Suprapubic skin (tissue), 4 donors: ENCODE data around the gene LTBP2. TPM values are rescaled to one million over a fixed set of nuclear protein-coding genes. Genes with fewer than 3 reads are reported as not detected.

Source experiments
- DNase-seq, 2 donors: peaks; one replicate each; pipeline ENCODE4 v3.0.0-alpha.2; 2019; ENCODE audit warnings: low spot score in 2 of 2
- H3K27ac ChIP-seq: fragments of 200-600 bp; sonication (generic); one replicate; pipeline ENCODE4 v1.5.1; 2019
- H3K27me3 ChIP-seq: fragments of 200-600 bp; sonication (generic); one replicate; pipeline ENCODE4 v1.5.1; 2019
- H3K36me3 ChIP-seq: fragments of 200-600 bp; sonication (generic); one replicate; pipeline ENCODE4 v1.5.1; 2019
- H3K4me1 ChIP-seq: fragments of 200-600 bp; sonication (generic); one replicate; pipeline ENCODE4 v1.5.1; 2019
- H3K4me3 ChIP-seq: fragments of 200-600 bp; sonication (generic); one replicate; pipeline ENCODE4 v1.5.1; 2019; ENCODE audit warnings: mild to moderate bottlenecking
- H3K9me3 ChIP-seq: fragments of 200-600 bp; sonication (generic); one replicate; pipeline ENCODE4 v1.5.1; 2019
- EP300 ChIP-seq: sonication (generic); formaldehyde crosslinking; IDR thresholded peaks from one replicate; pipeline ENCODE4 v1.6.1; 2017; ENCODE audit warnings: antibody characterized with exemption
- POLR2A ChIP-seq, 2 donors: fragments of 450-650 bp; IDR thresholded peaks; one replicate each; pipeline ENCODE4 v1.6.1; 2017; ENCODE audit warnings: antibody characterized with exemption in 2 of 2, mild to moderate bottlenecking in 2 of 2, moderate library complexity in 2 of 2
- POLR2AphosphoS5 ChIP-seq, 3 donors: sonication (generic); formaldehyde crosslinking; IDR thresholded peaks; one replicate each; pipeline ENCODE4 v1.6.1; 2017; ENCODE audit warnings: antibody characterized with exemption in 3 of 3
- WGBS: methylation state at CpG from one replicate; pipeline ENCODE4 v1.1.5; 2018; 5-methylcytosine and 5-hydroxymethylcytosine counted together
- total RNA-seq, 4 donors: library from RNA; depleted of rRNA; stranded (reverse); fragments of >200 nt; gene quantifications; one replicate each; pipeline ENCODE4 v1.1.0, GENCODE V29; 2016
- TF ChIP-seq, protein P1 (sequence below), 2 donors: fragments of 200-600 bp in 1 of 2; fragments of 450-650 bp in 1 of 2; sonication (generic) in 1 of 2; IDR thresholded peaks; one replicate each; pipeline ENCODE4 v1.5.1; 2016 to 2019; ENCODE audit warnings: antibody characterized with exemption in 2 of 2, mild to moderate bottlenecking in 1 of 2, moderate library complexity in 1 of 2

LTBP2 gene
- total RNA-seq, 4 donors from 2014 or later: 19.6 to 36.0 (median 26.2) TPM

DNA sequence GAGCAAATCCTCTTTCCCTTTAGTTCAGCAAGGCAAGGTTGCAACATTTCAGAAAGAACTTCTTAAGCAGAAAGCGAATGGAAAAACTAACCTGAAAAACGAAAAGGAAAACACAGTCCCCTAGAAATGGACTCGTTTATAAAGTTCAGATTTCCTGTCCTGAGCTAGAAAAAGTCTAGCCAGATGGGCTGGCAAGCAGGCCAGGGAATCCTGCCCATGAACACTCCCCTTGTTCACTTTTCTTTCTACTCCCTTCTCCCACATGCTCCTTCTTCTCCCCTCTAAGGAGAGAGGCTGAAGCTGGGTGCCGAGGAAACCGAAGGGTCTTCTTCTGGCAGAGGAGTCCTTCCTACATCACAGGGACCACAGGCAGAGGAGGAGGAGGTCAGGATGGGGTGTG, 27.1 kb downstream of the LTBP2 start:
- H3K27me3 ChIP-seq: no peaks in the 10 kb centered on the region
- peaks cover 59% of the 10 kb centered on the region for H3K4me1 ChIP-seq
- no peaks in the 10 kb centered on the region for H3K9me3 ChIP-seq
- TF ChIP-seq POLR2A (IDR thresholded peaks at IDR 0.05): no peak
- TF ChIP-seq POLR2AphosphoS5 (IDR thresholded peaks at IDR 0.05): no peak
- TF ChIP-seq, protein P1, sequence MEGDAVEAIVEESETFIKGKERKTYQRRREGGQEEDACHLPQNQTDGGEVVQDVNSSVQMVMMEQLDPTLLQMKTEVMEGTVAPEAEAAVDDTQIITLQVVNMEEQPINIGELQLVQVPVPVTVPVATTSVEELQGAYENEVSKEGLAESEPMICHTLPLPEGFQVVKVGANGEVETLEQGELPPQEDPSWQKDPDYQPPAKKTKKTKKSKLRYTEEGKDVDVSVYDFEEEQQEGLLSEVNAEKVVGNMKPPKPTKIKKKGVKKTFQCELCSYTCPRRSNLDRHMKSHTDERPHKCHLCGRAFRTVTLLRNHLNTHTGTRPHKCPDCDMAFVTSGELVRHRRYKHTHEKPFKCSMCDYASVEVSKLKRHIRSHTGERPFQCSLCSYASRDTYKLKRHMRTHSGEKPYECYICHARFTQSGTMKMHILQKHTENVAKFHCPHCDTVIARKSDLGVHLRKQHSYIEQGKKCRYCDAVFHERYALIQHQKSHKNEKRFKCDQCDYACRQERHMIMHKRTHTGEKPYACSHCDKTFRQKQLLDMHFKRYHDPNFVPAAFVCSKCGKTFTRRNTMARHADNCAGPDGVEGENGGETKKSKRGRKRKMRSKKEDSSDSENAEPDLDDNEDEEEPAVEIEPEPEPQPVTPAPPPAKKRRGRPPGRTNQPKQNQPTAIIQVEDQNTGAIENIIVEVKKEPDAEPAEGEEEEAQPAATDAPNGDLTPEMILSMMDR (IDR thresholded peaks at IDR 0.05): no peak
- TF ChIP-seq EP300: no peak
- no peaks in the 10 kb centered on the region for H3K36me3 ChIP-seq
- no peak for DNase-seq
- H3K4me3 ChIP-seq: no peak overlapping the region
- peak overlapping the region; percentile 66 for H3K27ac ChIP-seq
- WGBS: 68% methylated on average over 5 of the region's 5 CpGs

DNA sequence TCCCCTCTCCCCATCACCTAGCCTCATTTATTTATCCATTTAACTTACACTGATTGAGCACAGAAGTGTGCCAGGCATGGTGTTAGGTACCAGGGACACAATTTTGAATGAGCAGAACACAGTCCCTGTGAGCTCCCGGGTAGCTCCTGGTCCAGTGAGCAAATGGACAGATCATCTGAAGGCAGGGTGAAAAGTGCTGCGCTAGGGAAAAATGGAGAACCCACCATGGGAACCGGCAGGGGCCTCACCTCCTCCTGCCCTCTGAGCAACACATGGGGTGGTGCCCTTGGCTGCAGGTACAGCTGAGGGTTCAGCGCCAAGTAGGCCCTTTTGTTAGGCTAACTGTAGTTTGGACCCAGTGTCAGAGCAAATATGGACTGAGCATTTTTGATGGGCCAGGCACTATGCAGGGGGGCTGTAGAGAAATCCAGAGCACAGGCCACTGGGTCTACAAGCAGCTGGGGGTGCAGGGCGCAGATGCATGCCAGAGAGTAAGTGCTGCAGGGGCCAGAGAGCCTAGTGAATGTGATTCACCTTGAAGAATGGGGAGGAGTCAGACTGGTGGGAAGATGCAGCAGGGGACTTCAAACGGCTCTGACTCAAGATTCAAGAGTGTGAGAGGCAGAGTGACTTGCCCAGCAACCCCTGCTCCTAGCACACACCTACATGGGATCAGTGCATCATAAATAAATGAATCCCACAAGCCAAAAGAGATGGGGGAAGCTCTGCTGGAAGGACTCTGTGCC, 28.2 kb downstream of the LTBP2 start:
- no peaks in the 10 kb centered on the region for H3K27me3 ChIP-seq
- H3K27ac ChIP-seq: peak overlapping the region; percentile 66
- 45% methylated on average over 6 of the region's 6 CpGs for WGBS
- H3K4me1 ChIP-seq: peaks cover 57% of the 10 kb centered on the region
- DNase-seq: no peak
- no peaks in the 10 kb centered on the region for H3K9me3 ChIP-seq
- H3K4me3 ChIP-seq: no peak overlapping the region
- no peaks in the 10 kb centered on the region for H3K36me3 ChIP-seq
- TF ChIP-seq, protein P1 (IDR thresholded peaks at IDR 0.05): no peak
- TF ChIP-seq EP300: no peak
- no peak for TF ChIP-seq POLR2AphosphoS5 (IDR thresholded peaks at IDR 0.05)
- TF ChIP-seq POLR2A (IDR thresholded peaks at IDR 0.05): no peak

DNA sequence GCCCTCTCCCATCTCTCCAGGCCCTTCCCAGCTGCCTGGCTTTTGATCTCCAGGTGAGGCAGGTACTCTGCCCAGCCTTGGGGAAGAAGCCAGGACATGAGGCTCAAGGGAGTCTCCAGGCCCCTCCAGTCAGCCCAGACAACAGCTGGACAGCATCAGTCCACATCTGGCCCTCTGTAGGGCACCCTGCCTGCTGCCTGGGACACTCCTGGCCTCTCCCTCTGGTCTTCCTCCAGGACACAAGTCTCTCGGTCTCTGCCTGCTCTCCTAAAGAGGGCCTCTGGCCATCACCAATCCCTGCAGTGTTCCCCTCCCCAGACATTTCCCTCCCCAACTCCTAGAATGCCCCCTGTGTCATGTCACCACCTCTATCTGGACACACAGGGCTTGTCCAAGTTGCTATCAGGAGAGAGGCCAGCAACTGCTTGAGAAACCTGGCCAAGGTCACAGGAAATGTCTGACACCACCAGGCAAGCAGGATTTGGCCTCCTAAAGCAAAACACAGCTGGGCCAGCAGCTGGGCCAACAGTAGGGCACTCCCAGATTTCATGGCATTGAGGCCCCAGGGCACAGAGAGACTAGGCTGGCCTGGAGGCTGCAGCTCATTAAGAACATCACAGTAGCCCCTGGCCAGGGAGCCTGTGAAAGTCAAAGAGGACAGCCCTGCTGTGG, 29.0 kb downstream of the LTBP2 start:
- H3K4me1 ChIP-seq: peaks cover 57% of the 10 kb centered on the region
- TF ChIP-seq EP300 (no peak), POLR2A (IDR thresholded peaks at IDR 0.05) (no peak), POLR2AphosphoS5 (IDR thresholded peaks at IDR 0.05) (no peak)
- TF ChIP-seq, protein P1 (IDR thresholded peaks at IDR 0.05): no peak

DNA sequence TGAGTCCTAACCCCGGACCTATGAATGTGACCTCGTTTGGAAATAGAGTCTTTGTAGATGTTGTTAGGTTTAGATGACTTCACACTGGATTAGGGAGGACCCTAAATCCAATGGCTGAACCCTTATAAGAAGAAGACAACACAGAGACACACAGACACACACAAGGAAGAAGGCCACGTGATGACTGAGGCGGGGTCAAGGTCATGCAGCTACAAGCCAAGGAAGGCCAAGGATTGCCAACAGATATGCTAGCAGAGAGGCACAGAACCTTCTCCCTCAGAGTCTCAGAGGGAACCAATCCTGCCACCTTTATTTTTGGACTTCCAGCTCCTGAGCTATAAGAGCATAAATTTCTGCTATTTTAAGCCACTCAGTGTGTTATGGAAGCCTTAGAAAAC, 31.8 kb downstream of the LTBP2 start:
- Histone ChIP-seq H3K27ac (peak overlapping the region; percentile 36), H3K9me3 (no peaks in the 10 kb centered on the region), H3K4me3 (no peak overlapping the region), H3K36me3 (no peaks in the 10 kb centered on the region), H3K27me3 (no peaks in the 10 kb centered on the region), H3K4me1 (peaks cover 54% of the 10 kb centered on the region)
- TF ChIP-seq POLR2A (IDR thresholded peaks at IDR 0.05): no peak
- TF ChIP-seq POLR2AphosphoS5 (IDR thresholded peaks at IDR 0.05): no peak
- TF ChIP-seq EP300: no peak
- TF ChIP-seq, protein P1 (IDR thresholded peaks at IDR 0.05): no peak
- WGBS: 62% methylated on average over 4 of the region's 4 CpGs
- DNase-seq: no peak

More for the DNA sequence above, 29.0 kb downstream of the LTBP2 start:
- Histone ChIP-seq H3K9me3 (no peaks in the 10 kb centered on the region), H3K27me3 (no peaks in the 10 kb centered on the region), H3K36me3 (no peaks in the 10 kb centered on the region), H3K4me3 (no peak overlapping the region), H3K27ac (peak overlapping the region; percentile 39)
- WGBS: 50% methylated on average over 1 of the region's 1 CpG
- DNase-seq: no peak
